Endodermal cell (in vitro differentiated cells): ENCODE data around the gene ARNT2. TPM values are rescaled to one million over a fixed set of nuclear protein-coding genes. Genes with fewer than 3 reads are reported as not detected.

Source experiments
- DNase-seq: peaks from one replicate; pipeline ENCODE4 v3.0.0-alpha.2; 2017
- H3K27ac ChIP-seq: 2 replicates; pipeline ENCODE4 v1.5.1; 2013; ENCODE audit warnings: mild to moderate bottlenecking, low read depth, low read length, moderate library complexity
- H3K27me3 ChIP-seq: 2 replicates; pipeline ENCODE4 v1.6.1; 2013; ENCODE audit warnings: mild to moderate bottlenecking, low read length, moderate library complexity; ENCODE audit not compliant: insufficient read depth, control insufficient read depth, poor library complexity, severe bottlenecking
- H3K36me3 ChIP-seq: 2 replicates; pipeline ENCODE4 v1.7.0; 2013; ENCODE audit warnings: mild to moderate bottlenecking, low read length, moderate library complexity; ENCODE audit not compliant: control insufficient read depth, insufficient read depth
- H3K4me1 ChIP-seq: one replicate; pipeline ENCODE4 v1.7.0; 2013; ENCODE audit warnings: low read length; ENCODE audit not compliant: control insufficient read depth, insufficient read depth
- H3K4me3 ChIP-seq: 2 replicates; pipeline ENCODE4 v1.5.1; 2013; ENCODE audit warnings: mild to moderate bottlenecking, low read length, moderate library complexity
- H3K9ac ChIP-seq: 2 replicates; pipeline ENCODE4 v1.6.1; 2013; ENCODE audit warnings: mild to moderate bottlenecking, low read length, moderate library complexity; ENCODE audit not compliant: poor library complexity, severe bottlenecking; ENCODE audit errors: extremely low read depth
- H3K9me3 ChIP-seq: 2 replicates; pipeline ENCODE4 v1.6.1; 2013; ENCODE audit warnings: mild to moderate bottlenecking, low read length, moderate library complexity; ENCODE audit not compliant: control insufficient read depth
- H3K27ac Mint-ChIP-seq: 2 replicates; pipeline ENCODE4 v1.8.0; 2020; ENCODE audit warnings: mixed read lengths
- H3K27me3 Mint-ChIP-seq: 2 replicates; pipeline ENCODE4 v1.8.0; 2021; ENCODE audit warnings: mild to moderate bottlenecking, mixed read lengths; ENCODE audit not compliant: insufficient read depth
- H3K36me3 Mint-ChIP-seq: 2 replicates; pipeline ENCODE4 v1.8.0; 2020; ENCODE audit warnings: low read depth, mixed read lengths
- H3K4me1 Mint-ChIP-seq: 2 replicates; pipeline ENCODE4 v1.8.0; 2020; ENCODE audit warnings: mixed read lengths
- H3K4me3 Mint-ChIP-seq: 2 replicates; pipeline ENCODE4 v1.8.0; 2020; ENCODE audit warnings: mild to moderate bottlenecking, moderate library complexity, mixed read lengths
- H3K9me3 Mint-ChIP-seq: 2 replicates; pipeline ENCODE4 v1.8.0; 2020; ENCODE audit warnings: mild to moderate bottlenecking, mixed read lengths
- CTCF ChIP-seq: fragments of 200-600 bp; sonication (generic); conservative IDR thresholded peaks from 2 replicates; pipeline ENCODE4 v1.5.0; 2021; ENCODE audit warnings: antibody characterized with exemption, mild to moderate bottlenecking
- WGBS, 2 experiments: methylation state at CpG; one replicate each; pipeline versions ENCODE4 v1.1.5 to v1.1.7; 2013; ENCODE audit warnings: missing lambda C conversion rate in 2 of 2, mixed read lengths in 1 of 2; ENCODE audit not compliant: insufficient coverage in 1 of 2, insufficient read length in 1 of 2; 5-methylcytosine and 5-hydroxymethylcytosine counted together
- total RNA-seq, 2 donors: library from RNA; stranded (reverse); fragmentation: NEBNext Ultra II Directional in 1 of 2; extraction: Animal tissue kit (Norgen Biotek cat#: 25700) in 1 of 2; gene quantifications; 2 replicates in 1 of 2; 3 replicates in 1 of 2; pipeline ENCODE4 v1.2.1, GENCODE V29; 2021

The ARNT2 gene
- total RNA-seq, 2 donors from 2014 or later: 8.0 to 15.9 TPM

GRCh38 chr15:80527406-80527805 is 123.2 kb downstream of the ARNT2 start:
- no peaks in the 10 kb centered on the region for H3K36me3 Mint-ChIP-seq
- no peaks in the 10 kb centered on the region for H3K4me1 ChIP-seq
- no peaks in the 10 kb centered on the region for H3K36me3 ChIP-seq
- H3K4me3 Mint-ChIP-seq: no peak overlapping the region
- TF ChIP-seq CTCF: no peak
- no peaks in the 10 kb centered on the region for H3K4me1 Mint-ChIP-seq
- H3K27ac Mint-ChIP-seq: no peak overlapping the region
- H3K27ac ChIP-seq: no peak overlapping the region
- no peak overlapping the region for H3K9ac ChIP-seq
- H3K4me3 ChIP-seq: no peak overlapping the region
- no peaks in the 10 kb centered on the region for H3K27me3 Mint-ChIP-seq
- no peaks in the 10 kb centered on the region for H3K9me3 Mint-ChIP-seq
- no peaks in the 10 kb centered on the region for H3K27me3 ChIP-seq
- no peaks in the 10 kb centered on the region for H3K9me3 ChIP-seq
- no peak for DNase-seq

GRCh38 chr15:80527961-80528360 is 123.8 kb downstream of the ARNT2 start:
- Histone ChIP-seq H3K4me3 (no peak overlapping the region), H3K4me1 (no peaks in the 10 kb centered on the region), H3K9ac (no peak overlapping the region), H3K27me3 (no peaks in the 10 kb centered on the region), H3K9me3 (no peaks in the 10 kb centered on the region), H3K36me3 (no peaks in the 10 kb centered on the region), H3K27ac (no peak overlapping the region)
- H3K27ac Mint-ChIP-seq: no peak overlapping the region
- DNase-seq: no peak
- no peaks in the 10 kb centered on the region for H3K9me3 Mint-ChIP-seq
- H3K4me3 Mint-ChIP-seq: no peak overlapping the region
- no peaks in the 10 kb centered on the region for H3K4me1 Mint-ChIP-seq
- no peak for TF ChIP-seq CTCF
- H3K36me3 Mint-ChIP-seq: peaks cover 4% of the 10 kb centered on the region
- H3K27me3 Mint-ChIP-seq: no peaks in the 10 kb centered on the region
- 91 to 100% methylated on average over 1 to 5 of the region's 5 CpGs for WGBS, 2 experiments

DNA sequence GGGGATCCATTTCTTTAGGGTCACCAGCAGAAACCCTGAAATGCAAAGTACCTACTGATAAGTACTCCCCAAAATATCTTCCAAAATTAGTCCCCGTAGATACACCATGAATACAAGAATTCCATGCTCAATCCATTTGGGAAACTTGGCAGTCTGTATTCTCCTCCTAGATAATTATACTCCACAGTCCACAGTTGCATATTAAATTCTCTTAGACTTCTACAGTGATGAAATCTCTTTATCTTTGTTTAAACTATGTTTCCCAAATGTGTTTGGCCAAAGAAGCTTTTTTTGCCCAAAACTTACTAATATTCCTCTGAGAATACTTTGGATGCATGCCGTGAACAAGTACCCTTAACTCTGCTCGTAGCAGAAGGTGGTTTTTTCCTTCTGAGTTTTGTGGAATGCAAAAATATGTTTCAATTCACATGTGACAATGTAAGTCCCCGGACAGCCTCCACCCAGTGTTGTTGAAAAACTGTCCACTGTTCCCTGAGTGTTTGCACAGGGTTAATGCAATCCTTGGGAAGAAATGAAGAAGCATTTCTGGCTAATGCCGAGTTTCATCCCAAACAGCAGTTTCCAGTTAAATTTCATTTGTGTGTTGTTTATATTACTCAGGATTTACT is 126.7 kb downstream of the ARNT2 start:
- Histone ChIP-seq H3K27ac (no peak overlapping the region), H3K4me1 (no peaks in the 10 kb centered on the region), H3K27me3 (no peaks in the 10 kb centered on the region), H3K36me3 (no peaks in the 10 kb centered on the region), H3K9me3 (peaks cover 13% of the 10 kb centered on the region), H3K9ac (no peak overlapping the region), H3K4me3 (no peak overlapping the region)
- peaks cover under 1% of the 10 kb centered on the region for H3K4me1 Mint-ChIP-seq
- DNase-seq: no peak
- no peaks in the 10 kb centered on the region for H3K27me3 Mint-ChIP-seq
- H3K4me3 Mint-ChIP-seq: no peak overlapping the region
- peaks cover 18% of the 10 kb centered on the region for H3K36me3 Mint-ChIP-seq
- peaks cover 22% of the 10 kb centered on the region for H3K9me3 Mint-ChIP-seq
- WGBS, 2 experiments: 94 to 95% methylated on average over 4 to 5 of the region's 5 CpGs
- H3K27ac Mint-ChIP-seq: no peak overlapping the region
- no peak for TF ChIP-seq CTCF
